Thymus (tissue), 11 donors: ENCODE results near the gene SLC6A12. TPM values are rescaled to one million over a fixed set of nuclear protein-coding genes. Genes with fewer than 3 reads are reported as not detected.

Experiments used
- DNase-seq, 9 donors: peaks; one replicate each; pipeline ENCODE4 v3.0.0-alpha.2; 2013; ENCODE audit warnings: low spot score in 9 of 9, low read depth in 6 of 9, missing footprints in 1 of 9
- H3K27ac ChIP-seq, 2 donors: one replicate each; pipeline ENCODE4 v1.5.1; 2013; ENCODE audit warnings: control low read depth in 1 of 2, low read depth in 1 of 2, low read length in 1 of 2, mild to moderate bottlenecking in 1 of 2, moderate library complexity in 1 of 2
- H3K27me3 ChIP-seq, 2 donors: one replicate each; pipeline ENCODE4 v1.5.1; 2013; ENCODE audit warnings: low read length in 1 of 2; ENCODE audit not compliant: control insufficient read depth in 2 of 2, insufficient read depth in 1 of 2
- H3K36me3 ChIP-seq, 2 donors: one replicate each; pipeline ENCODE4 v1.5.1; 2013; ENCODE audit warnings: low read length in 1 of 2, mild to moderate bottlenecking in 1 of 2, moderate library complexity in 1 of 2; ENCODE audit not compliant: control insufficient read depth in 2 of 2, insufficient read depth in 2 of 2
- H3K4me1 ChIP-seq, 2 donors: one replicate each; pipeline ENCODE4 v1.5.1; 2013; ENCODE audit warnings: low read length in 2 of 2; ENCODE audit not compliant: control insufficient read depth in 2 of 2, insufficient read depth in 2 of 2
- H3K4me3 ChIP-seq, 2 donors: one replicate each; pipeline ENCODE4 v1.5.1; 2013; ENCODE audit warnings: low read length in 2 of 2, control low read depth in 1 of 2, mild to moderate bottlenecking in 1 of 2
- H3K9me3 ChIP-seq, 2 donors: one replicate each; pipeline ENCODE4 v1.5.1; 2013; ENCODE audit warnings: low read length in 1 of 2, mild to moderate bottlenecking in 1 of 2; ENCODE audit not compliant: control insufficient read depth in 2 of 2, insufficient read depth in 1 of 2
- WGBS: extraction: QIAGEN DNeasy Blood & Tissue Kit; methylation state at CpG from one replicate; pipeline ENCODE4 v1.1.7; 2013; 5-methylcytosine and 5-hydroxymethylcytosine counted together
- polyA plus RNA-seq: library from polyadenylated mRNA; stranded (reverse); fragments of 200-250 nt; gene quantifications from one replicate; pipeline ENCODE4 v1.2.3, GENCODE V29; 2013
- total RNA-seq: library from RNA; stranded (reverse); fragments of 120-200 nt; gene quantifications from one replicate; pipeline ENCODE4 v1.2.4, GENCODE V29; 2013
- donor health status: healthy.

The SLC6A12 gene
- total and polyA plus RNA-seq, 2 donors, result 0.14 to 1.6 TPM

DNA sequence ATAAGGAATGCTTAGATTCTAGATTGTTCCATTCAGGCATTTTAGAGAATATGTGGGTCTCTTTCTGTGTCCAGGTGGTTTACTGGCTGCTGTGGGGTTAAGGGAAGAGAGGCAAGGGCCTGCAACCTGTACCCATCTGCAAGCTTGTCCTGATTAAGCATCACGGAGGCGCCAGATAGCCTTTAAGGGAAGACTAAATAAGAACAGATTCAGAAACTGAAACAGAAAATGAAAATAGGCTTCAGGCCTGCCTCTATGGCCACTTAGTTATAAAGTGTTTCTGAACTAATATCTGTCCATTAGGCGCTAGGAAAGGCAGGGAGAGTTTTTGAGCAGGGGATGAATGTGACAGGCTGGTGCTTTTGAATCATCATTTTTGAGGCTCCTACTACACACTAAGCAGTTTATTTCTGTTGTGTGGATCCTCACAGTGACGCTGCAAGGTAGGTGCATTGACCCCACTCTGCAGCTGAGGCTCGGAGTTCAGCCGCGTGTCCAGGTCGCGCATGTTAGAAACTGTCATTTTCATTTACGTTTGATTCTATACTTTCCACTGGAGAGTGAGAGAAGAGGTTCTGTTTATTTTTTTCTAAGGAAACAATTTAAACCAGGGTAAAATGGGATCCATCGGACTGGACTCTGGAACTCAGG, 47.4 kb downstream of the SLC6A12 start:
- no peaks in the 10 kb centered on the region for H3K27me3 ChIP-seq
- peak overlapping the region in 1 of 2 donors; percentile 69 for H3K27ac ChIP-seq
- no peak for DNase-seq
- 90% methylated on average over 11 of the region's 11 CpGs for whole genome bisulfite sequencing
- H3K9me3 ChIP-seq, result no peaks in the 10 kb centered on the region
- H3K4me3 ChIP-seq, result no peak overlapping the region
- H3K4me1 ChIP-seq, result peaks cover 0 to 46% of the 10 kb centered on the region in 2 donors
- no peaks in the 10 kb centered on the region for H3K36me3 ChIP-seq

DNA sequence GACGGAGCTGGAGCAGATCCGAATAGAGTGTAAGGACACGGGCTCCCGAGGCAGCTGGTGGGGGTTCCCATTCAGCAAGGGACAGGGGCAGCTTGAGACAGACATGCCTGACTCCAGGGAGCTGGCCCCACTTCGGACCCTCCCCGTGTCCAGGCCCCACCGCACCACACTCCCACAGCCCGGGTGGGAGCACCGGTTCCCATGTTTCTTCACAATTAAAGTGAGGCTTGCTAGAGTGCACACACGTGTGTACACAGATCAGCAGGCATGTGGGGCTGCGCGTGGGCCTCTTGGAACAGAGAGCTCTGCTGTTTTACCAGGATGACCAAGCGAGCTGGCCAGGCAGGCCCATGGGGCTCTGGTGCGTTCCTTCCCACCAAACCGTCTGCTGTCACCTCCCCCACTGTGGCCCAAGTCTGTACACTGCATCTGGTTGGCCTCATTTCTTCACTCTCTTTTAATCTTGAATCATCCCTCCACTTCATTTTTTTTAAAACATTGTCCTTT, 48.0 kb downstream of the SLC6A12 start:
- WGBS, result 96% methylated on average over 15 of the region's 15 CpGs
- H3K27me3 ChIP-seq, result no peaks in the 10 kb centered on the region
- DNase-seq, result no peak
- no peak overlapping the region for H3K27ac ChIP-seq
- no peaks in the 10 kb centered on the region for H3K9me3 ChIP-seq
- no peak overlapping the region for H3K4me3 ChIP-seq
- no peaks in the 10 kb centered on the region for H3K36me3 ChIP-seq
- peaks cover 0 to 46% of the 10 kb centered on the region in 2 donors for H3K4me1 ChIP-seq

DNA sequence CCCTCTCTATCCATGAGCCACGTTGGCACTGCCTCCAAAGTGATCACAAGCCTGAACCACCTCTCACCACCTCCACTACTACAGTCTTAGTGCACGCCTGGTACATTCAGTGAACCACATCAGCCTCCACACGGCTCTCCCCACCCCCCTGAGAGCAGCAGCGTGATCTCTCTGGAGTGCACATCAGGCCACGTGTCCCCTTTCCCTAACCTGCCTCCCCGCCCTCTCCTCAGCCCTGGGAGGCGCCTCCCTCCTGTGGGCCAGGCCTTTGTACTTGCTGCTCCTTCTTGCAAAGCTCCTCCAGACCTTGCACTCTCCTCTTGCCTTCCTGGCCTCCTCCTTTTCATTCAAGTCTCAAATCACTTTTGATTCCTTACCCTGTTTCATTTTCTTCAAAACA, 49.8 kb downstream of the SLC6A12 start:
- Histone ChIP-seq H3K27me3 (no peaks in the 10 kb centered on the region), H3K4me1 (peaks cover 0 to 41% of the 10 kb centered on the region in 2 donors), H3K27ac (no peak overlapping the region), H3K9me3 (no peaks in the 10 kb centered on the region), H3K4me3 (no peak overlapping the region), H3K36me3 (no peaks in the 10 kb centered on the region)
- no peak for DNase-seq
- 88% methylated on average over 7 of the region's 7 CpGs for WGBS

DNA sequence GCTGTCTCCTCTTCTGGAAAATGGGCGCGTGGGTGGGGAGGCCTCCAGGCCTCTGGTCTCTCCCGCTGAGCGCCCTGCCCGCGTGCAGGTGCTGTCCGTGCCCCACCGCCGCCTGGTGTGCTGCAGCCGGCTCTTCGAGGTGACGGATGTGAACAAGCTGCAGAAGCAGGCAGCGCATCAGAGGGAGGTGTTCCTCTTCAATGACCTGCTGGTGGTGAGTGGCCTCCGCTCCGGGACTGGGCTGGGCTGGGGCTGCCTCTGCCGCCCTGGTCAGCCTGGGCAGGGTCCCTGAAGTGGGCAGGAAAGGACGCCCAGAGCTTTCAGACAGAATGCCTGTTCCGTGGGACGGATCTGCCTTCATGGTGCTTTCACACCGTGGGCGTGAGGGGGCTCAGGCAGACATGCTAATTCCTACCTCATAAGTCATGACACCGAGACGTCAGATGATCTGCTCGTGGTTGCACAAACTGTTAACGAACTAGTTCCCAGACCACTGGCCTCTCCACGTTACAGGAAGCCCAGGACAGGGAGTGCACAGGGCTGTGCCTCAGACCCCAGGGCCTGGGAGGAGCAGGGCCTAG, 50.5 kb downstream of the SLC6A12 start:
- DNase-seq, result no peak
- Histone ChIP-seq H3K36me3 (no peaks in the 10 kb centered on the region), H3K4me3 (no peak overlapping the region), H3K27ac (no peak overlapping the region), H3K4me1 (peaks cover 0 to 34% of the 10 kb centered on the region in 2 donors), H3K27me3 (no peaks in the 10 kb centered on the region), H3K9me3 (no peaks in the 10 kb centered on the region)
- 95% methylated on average over 26 of the region's 26 CpGs for WGBS

DNA sequence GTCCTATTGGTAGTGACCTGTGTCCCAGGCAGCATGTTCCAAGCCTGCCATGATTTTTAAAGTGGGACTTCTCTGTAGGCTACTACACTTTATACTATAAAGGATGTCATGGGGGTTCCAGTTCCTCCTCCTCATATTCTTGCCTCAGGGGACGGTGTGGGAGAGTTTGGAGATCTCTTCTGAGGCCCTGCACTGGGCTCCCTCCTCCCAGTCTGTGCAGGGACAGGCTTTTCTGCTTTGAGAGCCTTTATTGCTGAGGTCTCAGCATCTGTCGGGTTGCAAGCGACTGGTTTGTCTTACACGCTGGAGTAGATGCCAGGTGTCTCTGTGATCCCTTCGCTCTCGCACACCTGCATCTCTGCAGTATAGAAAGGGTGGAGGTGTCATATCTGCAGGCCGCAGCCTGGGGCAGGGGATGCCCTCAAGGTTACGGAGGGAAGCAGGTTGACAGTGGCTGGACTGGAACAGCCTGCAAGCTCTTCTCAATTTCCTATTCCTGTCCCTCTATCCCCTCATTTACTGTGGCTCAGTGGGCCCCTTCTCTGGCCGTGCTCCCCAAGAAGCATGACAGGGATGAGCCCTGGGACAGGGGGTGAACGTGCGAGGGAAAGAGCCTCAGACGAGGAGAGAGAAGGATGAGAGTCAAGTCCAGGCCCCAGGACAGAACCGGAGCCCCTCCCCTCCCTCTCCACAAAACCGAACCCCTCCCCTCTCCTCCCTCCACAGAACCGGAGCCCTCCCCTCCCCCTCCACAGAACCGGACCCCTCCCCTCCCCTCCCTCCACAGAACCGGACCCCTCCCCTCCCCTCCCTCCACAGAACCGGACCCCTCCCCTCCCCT, 51.3 kb downstream of the SLC6A12 start:
- no peaks in the 10 kb centered on the region for H3K36me3 ChIP-seq
- no peak overlapping the region for H3K4me3 ChIP-seq
- peaks cover 0 to 26% of the 10 kb centered on the region in 2 donors for H3K4me1 ChIP-seq
- no peak overlapping the region for H3K27ac ChIP-seq
- peak in 4 of 9 donors; percentile 18 to 57 (median 37) for DNase-seq
- no peaks in the 10 kb centered on the region for H3K27me3 ChIP-seq
- H3K9me3 ChIP-seq, result no peaks in the 10 kb centered on the region
- 83% methylated on average over 18 of the region's 18 CpGs for WGBS

DNA sequence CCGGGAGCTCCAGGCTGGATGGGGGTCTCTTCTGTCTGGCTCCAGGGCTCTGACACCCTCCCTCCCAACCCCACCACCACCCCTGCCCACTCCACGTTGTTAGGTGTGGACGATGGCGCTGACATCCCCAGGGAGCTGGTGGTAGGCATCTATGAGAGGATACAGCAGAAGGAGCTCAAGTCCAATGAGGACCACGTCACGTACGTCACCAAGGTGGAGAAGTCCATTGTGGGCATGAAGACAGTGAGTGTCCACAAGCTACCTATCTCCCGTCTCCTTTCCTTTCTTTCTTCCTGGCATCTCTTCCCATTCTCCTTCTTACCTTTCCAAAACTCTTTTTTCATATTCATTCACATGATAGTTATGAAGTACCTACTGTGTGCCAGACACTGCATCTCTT, 52.1 kb downstream of the SLC6A12 start:
- no peaks in the 10 kb centered on the region for H3K9me3 ChIP-seq
- no peaks in the 10 kb centered on the region for H3K27me3 ChIP-seq
- H3K36me3 ChIP-seq, result no peaks in the 10 kb centered on the region
- peaks cover 0 to 19% of the 10 kb centered on the region in 2 donors for H3K4me1 ChIP-seq
- H3K27ac ChIP-seq, result no peak overlapping the region
- no peak for DNase-seq
- H3K4me3 ChIP-seq, result no peak overlapping the region
- 96% methylated on average over 8 of the region's 8 CpGs for WGBS

DNA sequence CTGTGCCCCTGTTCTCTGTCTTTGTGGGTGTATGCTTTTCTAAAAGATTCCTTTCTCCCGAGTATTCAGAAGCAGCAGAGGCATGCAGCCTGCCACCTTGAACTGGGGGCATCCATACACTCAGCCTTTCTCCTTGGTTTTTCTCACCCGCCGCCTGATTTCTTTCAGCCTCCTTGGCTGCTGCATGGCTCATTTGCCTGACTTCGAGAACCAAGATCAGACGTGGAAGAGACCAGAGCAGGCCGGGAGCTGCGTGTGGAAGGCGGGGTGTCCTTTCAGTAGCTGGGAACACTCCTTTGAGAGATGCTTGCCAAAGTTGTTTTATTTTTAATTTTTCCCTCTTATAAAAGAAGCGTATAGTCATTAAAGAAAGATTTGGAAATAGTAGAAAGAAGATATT, 53.1 kb downstream of the SLC6A12 start:
- H3K9me3 ChIP-seq, result no peaks in the 10 kb centered on the region
- WGBS, result 92% methylated on average over 9 of the region's 9 CpGs
- DNase-seq, result no peak
- no peaks in the 10 kb centered on the region for H3K36me3 ChIP-seq
- no peak overlapping the region for H3K4me3 ChIP-seq
- H3K4me1 ChIP-seq, result peaks cover 0 to 10% of the 10 kb centered on the region in 2 donors
- no peak overlapping the region for H3K27ac ChIP-seq
- no peaks in the 10 kb centered on the region for H3K27me3 ChIP-seq

DNA sequence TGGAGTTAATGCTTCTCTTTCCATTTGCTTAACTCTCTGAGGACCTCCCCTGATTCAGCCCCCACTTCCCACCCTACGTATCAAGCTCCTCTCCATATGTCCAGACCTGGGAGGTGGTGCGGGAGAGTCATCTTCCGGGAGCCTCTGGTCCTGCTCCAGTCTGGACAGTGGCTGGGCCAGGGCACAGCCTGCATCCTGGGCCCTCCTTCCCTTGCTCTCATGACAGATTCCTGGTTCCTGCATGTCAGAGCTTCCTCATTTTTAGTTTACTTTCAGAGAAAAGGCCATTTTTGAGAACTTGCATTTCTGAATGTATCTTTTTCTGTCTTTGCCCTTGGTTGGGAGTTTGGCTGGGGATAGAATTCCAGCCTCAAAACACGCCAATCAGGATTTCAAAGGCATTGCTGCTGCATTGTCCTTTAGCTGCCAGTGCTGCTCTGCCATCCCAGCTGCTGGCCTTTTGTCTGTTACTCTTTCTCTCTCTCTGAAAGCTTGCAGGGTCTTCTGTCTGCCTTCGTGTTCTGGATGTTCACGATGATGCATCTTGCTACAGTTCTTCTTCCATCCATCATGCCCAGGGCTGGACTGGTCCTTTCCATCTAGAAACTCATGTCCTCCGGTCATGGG, 54.7 kb downstream of the SLC6A12 start:
- no peak overlapping the region for H3K4me3 ChIP-seq
- no peak overlapping the region for H3K27ac ChIP-seq
- H3K4me1 ChIP-seq, result peaks cover 0 to 7% of the 10 kb centered on the region in 2 donors
- H3K9me3 ChIP-seq, result no peaks in the 10 kb centered on the region
- no peak for DNase-seq
- H3K36me3 ChIP-seq, result no peaks in the 10 kb centered on the region
- WGBS, result 86% methylated on average over 7 of the region's 7 CpGs
- no peaks in the 10 kb centered on the region for H3K27me3 ChIP-seq
